HG03558 (cell line): ENCODE data around the gene FAM184B.
"Not testable (repeated sequence)": the region's sequence is repeated elsewhere in the genome, so short reads cannot be mapped to it uniquely, and the experiment has no call there.

Experiments used
- ATAC-seq: cut with Tn5 transposase; IDR thresholded peaks from one replicate; pipeline ENCODE4 v1.9.1; 2021; ENCODE audit warnings: moderate number of reproducible peaks; ENCODE audit not compliant: unreplicated experiment; ENCODE audit errors: extremely low read depth

The FAM184B gene

GRCh38 chr4:17690135-17690534 is 91.3 kb downstream of the FAM184B start:
- ATAC-seq: no peak

GRCh38 chr4:17688011-17688441 is 93.4 kb downstream of the FAM184B start:
- ATAC-seq: no peak

GRCh38 chr4:17687237-17687857 is 94.1 kb downstream of the FAM184B start:
- no peak for ATAC-seq

GRCh38 chr4:17684648-17685047 is 96.8 kb downstream of the FAM184B start:
- ATAC-seq: not testable (repeated sequence)

GRCh38 chr4:17682222-17682566 is 99.2 kb downstream of the FAM184B start:
- ATAC-seq: no peak

- no peak for ATAC-seq
Observed at GRCh38 chr4:17681281-17682221, 99.9 kb downstream of the FAM184B start.

GRCh38 chr4:17680559-17681280 is 100.7 kb downstream of the FAM184B start:
- ATAC-seq: no peak

- no peak for ATAC-seq
Observed at GRCh38 chr4:17670423-17670822, 111.0 kb downstream of the FAM184B start.

- no peak for ATAC-seq
Observed at GRCh38 chr4:17667653-17668201, 113.7 kb downstream of the FAM184B start.

- no peak for ATAC-seq
Observed at GRCh38 chr4:17667253-17667652, 114.2 kb downstream of the FAM184B start.

GRCh38 chr4:17665852-17666251 is 115.6 kb downstream of the FAM184B start:
- ATAC-seq: no peak

- no peak for ATAC-seq
Observed at GRCh38 chr4:17665346-17665745, 116.1 kb downstream of the FAM184B start.

- ATAC-seq: peak; percentile 86
Observed at GRCh38 chr4:17664755-17665154, 116.7 kb downstream of the FAM184B start.

GRCh38 chr4:17662694-17663093 is 118.7 kb downstream of the FAM184B start:
- no peak for ATAC-seq

GRCh38 chr4:17659196-17659595 is 122.2 kb downstream of the FAM184B start:
- ATAC-seq: not testable (repeated sequence)

- ATAC-seq: no peak
Observed at GRCh38 chr4:17657849-17658248, 123.6 kb downstream of the FAM184B start.

- no peak for ATAC-seq
Observed at GRCh38 chr4:17657090-17657489, 124.3 kb downstream of the FAM184B start.

GRCh38 chr4:17654701-17655100 is 126.7 kb downstream of the FAM184B start:
- no peak for ATAC-seq

- no peak for ATAC-seq
Observed at GRCh38 chr4:17650406-17650805, 131.0 kb downstream of the FAM184B start.

GRCh38 chr4:17647927-17648326 is 133.5 kb downstream of the FAM184B start:
- ATAC-seq: no peak
